ENCODE results near the gene ABHD16A.

ABHD16A gene

GRCh38 chr6:31642798-31643570 is 60.1 kb downstream of the ABHD16A start:
- no peak for TF ChIP-seq CTCF (IDR thresholded peaks at IDR 0.05; ENCODE audit: low read depth, low read length, missing control alignments)
- no peak overlapping the region for H3K4me3 ChIP-seq (ENCODE audit: low read depth, low read length)
- no peak for DNase-seq (ENCODE audit: low read depth)

- TF ChIP-seq CTCF (IDR thresholded peaks at IDR 0.05; ENCODE audit: low read depth, low read length, missing control alignments): no peak
- no peak overlapping the region for H3K4me3 ChIP-seq (ENCODE audit: low read depth, low read length)
- DNase-seq (ENCODE audit: low read depth): no peak
These were observed 61.8 kb downstream of the ABHD16A start for GRCh38 chr6:31641370-31641769.

GRCh38 chr6:31640612-31641011 is 62.5 kb downstream of the ABHD16A start:
- TF ChIP-seq CTCF (IDR thresholded peaks at IDR 0.05; ENCODE audit: low read depth, low read length, missing control alignments): no peak
- no peak overlapping the region for H3K4me3 ChIP-seq (ENCODE audit: low read depth, low read length)
- DNase-seq (ENCODE audit: low read depth): no peak

- H3K4me3 ChIP-seq (ENCODE audit: low read depth, low read length): no peak overlapping the region
- DNase-seq (ENCODE audit: low read depth): no peak
- no peak for TF ChIP-seq CTCF (IDR thresholded peaks at IDR 0.05; ENCODE audit: low read depth, low read length, missing control alignments)
These were observed 63.7 kb downstream of the ABHD16A start for GRCh38 chr6:31639449-31639861.

- DNase-seq (ENCODE audit: low read depth): no peak
- TF ChIP-seq CTCF (IDR thresholded peaks at IDR 0.05; ENCODE audit: low read depth, low read length, missing control alignments): no peak
- no peak overlapping the region for H3K4me3 ChIP-seq (ENCODE audit: low read depth, low read length)
These were observed 64.1 kb downstream of the ABHD16A start for GRCh38 chr6:31639043-31639442.

Data from GM12864 (cell line).